Stimulated activated CD4-positive, alpha-beta T cell treated with anti-CD3 and anti-CD28 coated beads, Interleukin-12 subunit alpha, Interleukin-12 subunit beta, amount 100 ng/mL, for 48 hours (primary cell): ENCODE results near the gene USP51.
"Not testable (repeated sequence)": the region's sequence is repeated elsewhere in the genome, so short reads cannot be mapped to it uniquely, and the experiment has no call there.

Source experiments
- DNase-seq, 3 donors: peaks; one replicate each; pipeline ENCODE4 v3.0.0-alpha.2; 2020; ENCODE audit warnings: low read depth in 2 of 3, low spot score in 1 of 3

The USP51 gene

DNA sequence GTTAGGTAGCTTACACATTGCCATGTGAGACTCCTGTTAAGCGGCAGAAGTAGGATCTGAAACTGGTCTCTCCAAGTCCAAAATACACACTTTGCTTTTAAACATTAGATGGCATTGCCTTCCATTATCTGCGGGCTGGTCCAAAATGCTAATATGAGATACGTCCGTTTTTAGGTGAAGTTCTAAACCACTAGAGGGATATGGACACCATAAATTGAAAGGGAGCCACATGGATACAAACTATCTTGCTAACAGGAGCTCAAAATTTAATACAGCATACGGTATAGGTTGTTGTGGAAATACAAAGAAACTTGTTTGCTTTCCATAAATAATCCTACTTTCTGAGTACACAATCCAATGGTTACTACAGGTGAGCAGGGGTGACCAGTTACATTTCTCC is 23.9 kb downstream of the USP51 start:
- DNase-seq: not testable (repeated sequence)

DNA sequence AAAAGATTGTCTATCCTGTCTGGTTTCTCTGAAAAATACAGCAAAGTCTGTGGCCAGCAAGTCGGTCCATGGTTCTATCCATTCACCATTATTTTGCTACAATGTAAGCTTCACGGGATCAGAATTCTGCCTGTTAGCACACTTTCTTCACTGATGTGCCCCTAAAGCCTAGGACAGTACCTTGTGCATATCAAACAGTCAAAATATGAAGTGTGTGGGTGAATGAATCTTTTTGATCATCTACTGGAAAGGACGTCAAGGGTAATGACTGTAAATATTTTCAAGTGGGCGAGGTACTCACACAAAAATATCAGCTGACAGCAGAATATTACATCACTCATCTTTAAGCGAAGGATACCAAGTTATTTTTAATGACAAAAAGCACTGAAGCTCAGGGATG is 24.5 kb downstream of the USP51 start:
- not testable (repeated sequence) for DNase-seq

DNA sequence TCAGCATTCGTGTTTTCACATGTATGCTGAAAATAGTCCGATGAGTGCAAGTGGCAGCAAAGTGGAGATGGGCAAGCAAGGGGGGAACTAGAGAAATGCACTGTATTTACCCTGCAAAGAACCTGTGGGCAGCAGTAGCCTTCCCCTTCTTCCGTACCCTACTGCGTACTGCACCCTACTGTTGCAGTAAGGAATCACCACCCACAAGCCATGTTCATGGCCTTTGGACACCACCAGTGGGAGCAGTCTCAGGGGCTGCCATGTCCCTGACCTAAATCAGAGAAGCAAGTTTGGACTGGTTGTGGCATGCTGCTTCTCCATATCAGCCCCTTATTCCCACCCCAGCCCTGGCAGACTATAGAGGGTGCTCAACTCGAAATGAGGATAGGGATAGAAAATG is 25.6 kb downstream of the USP51 start:
- DNase-seq: not testable (repeated sequence)

DNA sequence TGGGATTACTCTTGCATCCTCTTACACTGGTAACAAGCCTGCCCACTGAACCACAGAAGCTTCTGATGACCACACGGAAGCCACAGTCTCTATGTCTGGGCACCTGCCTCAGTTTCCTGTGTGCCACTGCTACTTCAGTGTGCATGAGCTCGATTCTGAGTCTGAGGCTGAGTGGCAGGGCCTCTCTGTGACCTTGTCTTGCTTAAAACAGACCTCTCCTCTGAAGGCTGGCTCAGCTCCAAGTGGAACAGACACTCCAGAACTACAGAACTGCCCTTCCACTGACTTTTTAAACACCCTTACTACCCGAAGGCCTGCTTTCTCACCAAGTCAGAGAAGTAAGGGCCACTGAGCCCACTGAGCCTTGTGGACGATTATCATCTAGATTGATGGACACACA is 29.7 kb downstream of the USP51 start:
- not testable (repeated sequence) for DNase-seq

DNA sequence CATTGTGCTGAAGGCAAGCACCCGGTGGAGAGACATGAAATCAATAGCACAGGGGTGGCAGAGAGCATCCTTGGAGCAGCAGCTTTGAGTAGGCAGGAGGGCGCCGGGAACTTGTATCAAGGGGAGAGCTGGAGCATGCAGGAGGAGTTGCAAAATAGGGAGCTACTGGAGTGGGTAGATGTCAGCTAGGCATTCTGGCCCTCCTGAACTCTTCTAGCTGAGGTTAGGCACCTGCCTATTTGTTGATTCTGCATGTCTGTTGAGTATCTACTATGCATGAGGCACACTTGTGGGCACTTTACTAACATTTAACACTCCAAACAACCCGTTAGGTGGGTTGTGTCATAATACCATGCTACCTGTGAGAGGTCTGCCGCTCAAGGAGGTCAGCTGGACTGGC is 30.2 kb downstream of the USP51 start:
- DNase-seq: not testable (repeated sequence)

DNA sequence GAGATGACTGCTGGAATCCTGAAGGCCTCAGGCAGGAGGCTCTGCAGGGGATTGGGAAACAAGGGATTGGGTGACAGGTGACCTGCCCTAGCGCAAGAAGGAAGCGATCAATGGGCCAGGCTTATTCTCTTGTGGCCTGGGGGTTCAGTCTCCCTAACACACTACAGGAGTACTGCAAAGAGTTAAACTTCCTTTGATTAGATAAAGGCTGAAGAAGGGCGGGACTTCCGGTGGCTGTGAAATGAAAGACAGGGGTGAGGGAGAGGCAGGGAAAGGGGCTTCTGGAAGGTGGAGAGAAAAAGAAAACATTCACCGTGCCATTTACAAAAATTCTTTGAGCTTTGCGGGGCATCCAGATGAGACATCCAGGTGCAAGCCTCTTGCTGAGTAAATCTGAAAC is 33.9 kb downstream of the USP51 start:
- DNase-seq: not testable (repeated sequence)

DNA sequence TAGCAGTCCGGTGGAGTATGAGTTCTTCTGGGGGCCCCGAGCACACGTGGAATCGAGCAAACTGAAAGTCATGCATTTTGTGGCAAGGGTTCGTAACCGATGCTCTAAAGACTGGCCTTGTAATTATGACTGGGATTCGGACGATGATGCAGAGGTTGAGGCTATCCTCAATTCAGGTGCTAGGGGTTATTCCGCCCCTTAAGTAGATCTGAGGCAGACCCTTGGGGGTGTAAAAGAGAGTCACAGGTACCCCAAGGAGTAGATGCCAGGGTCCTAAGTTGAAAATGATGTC is 36.9 kb downstream of the USP51 start:
- peak in 1 of 3 donors; percentile 0 for DNase-seq

DNA sequence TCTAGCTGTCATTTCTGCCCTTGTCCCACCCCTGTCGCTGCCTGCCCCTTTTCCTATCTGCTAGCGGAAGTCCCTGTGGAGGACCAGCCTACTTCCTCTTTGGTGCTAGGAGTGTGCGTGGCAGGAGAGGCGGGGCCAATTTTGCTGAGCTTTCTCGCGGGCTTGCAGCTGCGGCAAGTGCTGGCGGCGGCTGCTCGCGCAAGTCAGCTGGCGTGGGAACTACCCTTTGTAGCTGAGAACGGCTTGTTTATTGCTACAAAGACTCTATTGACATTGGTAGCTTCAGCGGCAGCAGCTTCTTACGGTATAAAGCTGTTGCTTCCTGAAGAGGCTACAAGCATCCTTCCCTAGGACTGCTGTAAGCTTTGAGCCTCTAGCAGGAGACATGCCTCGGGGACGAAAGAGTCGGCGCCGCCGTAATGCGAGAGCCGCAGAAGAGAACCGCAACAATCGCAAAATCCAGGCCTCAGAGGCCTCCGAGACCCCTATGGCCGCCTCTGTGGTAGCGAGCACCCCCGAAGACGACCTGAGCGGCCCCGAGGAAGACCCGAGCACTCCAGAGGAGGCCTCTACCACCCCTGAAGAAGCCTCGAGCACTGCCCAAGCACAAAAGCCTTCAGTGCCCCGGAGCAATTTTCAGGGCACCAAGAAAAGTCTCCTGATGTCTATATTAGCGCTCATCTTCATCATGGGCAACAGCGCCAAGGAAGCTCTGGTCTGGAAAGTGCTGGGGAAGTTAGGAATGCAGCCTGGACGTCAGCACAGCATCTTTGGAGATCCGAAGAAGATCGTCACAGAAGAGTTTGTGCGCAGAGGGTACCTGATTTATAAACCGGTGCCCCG is 37.4 kb downstream of the USP51 start, which contains the start of gene MAGEH1:
MAGEH1 (plus strand) TSS at position 138 of the 843 bp plus-strand sequence; CDS start at position 386, 248 bp downstream.
- peak; percentile 51 to 69 (median 59) for DNase-seq

DNA sequence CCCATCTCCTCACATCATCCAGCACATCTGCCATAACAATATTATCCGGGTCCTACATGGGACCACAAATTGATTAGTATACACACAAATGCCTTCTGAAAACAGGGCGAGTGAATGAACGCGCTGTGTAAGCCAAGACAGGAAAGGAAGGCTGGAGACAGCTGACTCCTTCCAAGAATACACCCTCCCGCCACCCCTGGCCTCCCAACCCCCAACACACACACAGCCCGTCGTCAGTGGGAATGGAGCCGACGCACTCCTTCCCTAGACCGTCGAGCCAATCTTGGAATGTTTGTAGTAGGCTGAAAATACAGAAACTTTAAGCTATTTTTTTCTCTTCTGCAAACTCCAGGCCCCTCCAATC is 38.0 kb downstream of the USP51 start:
- peak in 1 of 3 donors; percentile 1 for DNase-seq

DNA sequence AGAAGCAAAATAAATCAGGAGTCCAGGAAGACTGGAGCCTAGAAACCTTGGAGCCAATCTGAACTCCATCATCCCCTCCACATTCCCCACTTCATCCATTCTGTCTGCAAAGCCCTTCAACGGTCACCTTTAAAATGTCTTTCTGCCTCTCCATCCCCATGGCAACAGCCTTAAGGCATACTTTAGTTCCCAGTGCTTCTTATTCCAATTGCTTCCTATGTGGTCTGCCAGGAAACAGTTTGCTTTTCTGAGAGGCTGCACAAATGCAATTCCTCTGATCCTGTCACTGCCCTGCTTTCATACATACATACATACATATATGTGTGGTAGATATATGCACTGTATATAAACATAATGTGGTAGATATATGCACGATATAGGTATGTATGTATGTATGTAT is 38.5 kb downstream of the USP51 start:
- no peak for DNase-seq

DNA sequence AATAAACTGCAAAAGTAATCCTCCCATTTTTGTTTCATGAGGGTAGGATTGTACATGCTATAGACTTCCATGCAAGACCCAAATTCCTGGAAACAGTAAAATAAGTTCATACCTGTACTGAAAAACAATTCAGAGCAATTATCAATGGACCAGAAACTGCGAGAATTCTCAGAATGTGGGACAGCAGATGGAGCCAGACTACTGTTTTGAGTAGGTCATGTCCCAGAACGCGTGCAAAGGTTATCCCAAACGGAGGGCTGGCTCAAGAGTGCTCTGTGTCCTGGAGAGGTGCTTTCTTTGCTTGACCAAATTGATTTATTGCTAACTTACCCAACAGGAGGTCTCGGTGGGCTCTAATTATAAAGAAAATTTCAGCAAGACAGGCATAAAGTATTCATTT is 39.4 kb downstream of the USP51 start:
- no peak for DNase-seq

DNA sequence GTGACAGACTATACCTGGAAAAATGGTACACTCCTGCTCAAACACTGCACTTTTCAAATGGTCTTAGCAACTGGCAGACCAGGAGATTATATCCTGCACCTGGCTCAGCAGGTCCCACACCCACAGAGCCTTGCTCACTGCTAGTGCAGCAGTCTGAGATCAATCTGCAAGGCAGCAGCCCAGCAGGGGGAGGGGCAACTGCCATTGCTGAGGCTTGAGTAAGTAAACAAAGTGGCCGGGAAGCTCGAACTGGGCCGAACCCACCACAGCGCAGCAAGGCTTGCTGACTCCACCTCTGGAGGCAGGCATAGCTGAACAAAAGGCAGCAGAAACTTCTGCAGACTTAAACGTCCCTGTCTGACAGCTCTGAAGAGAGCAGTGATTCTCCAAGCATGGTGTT is 46.2 kb downstream of the USP51 start:
- DNase-seq: not testable (repeated sequence)
